Calu3 (cell line): Measurements from ENCODE around the gene ABCC10. TPM values are rescaled to one million over a fixed set of nuclear protein-coding genes. Genes with fewer than 3 reads are reported as not detected.

Experiments
- BruUV-seq: library from RNA; stranded (reverse); fragments of 400-500 nt; replicated peaks from 2 replicates; lab custom pipeline; 2021; lab: Mats Ljungman, UMichigan
- CTCF ChIA-PET: fragments of 300-600 bp; sonication (Branson Sonifier 250); formaldehyde crosslinking; loops from one replicate; lab custom pipeline; 2022; ENCODE audit warnings: antibody characterized with exemption; lab: Charles Lee
- DNase-seq: peaks from one replicate; pipeline ENCODE4 v3.0.0; 2022
- H3K27ac Mint-ChIP-seq: one replicate; pipeline ENCODE4 v1.8.0; 2022; ENCODE audit warnings: mixed read lengths; ENCODE audit not compliant: unreplicated experiment
- H3K27me3 Mint-ChIP-seq: one replicate; pipeline ENCODE4 v1.8.0; 2022; ENCODE audit warnings: mixed read lengths; ENCODE audit not compliant: unreplicated experiment
- H3K36me3 Mint-ChIP-seq: one replicate; pipeline ENCODE4 v1.8.0; 2022; ENCODE audit warnings: mild to moderate bottlenecking, moderate library complexity, mixed read lengths; ENCODE audit not compliant: insufficient read depth, unreplicated experiment
- H3K4me1 Mint-ChIP-seq: one replicate; pipeline ENCODE4 v1.8.0; 2022; ENCODE audit warnings: mild to moderate bottlenecking, low read depth, mixed read lengths; ENCODE audit not compliant: unreplicated experiment
- H3K4me3 Mint-ChIP-seq: one replicate; pipeline ENCODE4 v1.8.0; 2022; ENCODE audit warnings: mild to moderate bottlenecking, low read depth, moderate library complexity, mixed read lengths; ENCODE audit not compliant: unreplicated experiment
- H3K9me3 Mint-ChIP-seq: one replicate; pipeline ENCODE4 v1.8.0; 2022; ENCODE audit warnings: low read depth, mixed read lengths; ENCODE audit not compliant: unreplicated experiment
- intact Hi-C: fragments of 100-400 bp; cut with micrococcal nuclease; formaldehyde crosslinking; loops from one replicate; pipeline ENCODE4 v1.10.0; 2022; ENCODE audit not compliant: unreplicated experiment
- total RNA-seq: library from RNA; stranded (reverse); gene quantifications from 2 replicates; pipeline ENCODE4 v1.2.3, GENCODE V29; 2022
- TF ChIP-seq, protein P1 (sequence below): fragments of 200-600 bp; IDR thresholded peaks from one replicate; pipeline ENCODE4 v1.8.0; 2022; ENCODE audit warnings: antibody characterized with exemption; ENCODE audit not compliant: unreplicated experiment

Gene ABCC10
- total RNA-seq, 1 experiment from 2014 or later = 53.0 TPM

DNA sequence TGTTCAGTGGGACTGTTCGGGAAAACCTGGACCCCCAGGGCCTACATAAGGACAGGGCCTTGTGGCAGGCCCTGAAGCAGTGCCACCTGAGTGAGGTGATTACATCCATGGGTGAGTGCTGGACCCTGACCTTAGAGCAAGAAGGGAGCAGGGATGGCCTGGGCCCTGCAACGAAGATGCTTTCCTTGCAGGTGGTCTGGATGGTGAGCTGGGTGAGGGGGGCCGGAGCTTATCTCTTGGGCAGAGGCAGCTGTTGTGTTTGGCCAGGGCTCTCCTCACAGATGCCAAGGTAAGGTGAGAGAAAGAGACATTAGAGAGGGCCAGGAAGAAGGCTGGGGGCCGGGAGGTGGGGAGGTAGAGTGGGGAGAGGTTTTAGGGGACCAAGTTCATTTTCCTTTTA lies 21.6 kb downstream of the ABCC10 start:
- Mint-ChIP-seq H3K27me3 (peaks cover 1% of the 10 kb centered on the region), H3K4me1 (no peaks in the 10 kb centered on the region), H3K4me3 (no peak overlapping the region), H3K36me3 (peaks cover 41% of the 10 kb centered on the region), H3K27ac (no peak overlapping the region), H3K9me3 (no peaks in the 10 kb centered on the region)
- no peak for DNase-seq
- CTCF ChIA-PET = interaction anchor here (0.6 kb wide), 1 partner anchor 128 kb away, joined by 5 read pairs; no protein-coding TSS in a partner anchor
- TF ChIP-seq, protein P1, sequence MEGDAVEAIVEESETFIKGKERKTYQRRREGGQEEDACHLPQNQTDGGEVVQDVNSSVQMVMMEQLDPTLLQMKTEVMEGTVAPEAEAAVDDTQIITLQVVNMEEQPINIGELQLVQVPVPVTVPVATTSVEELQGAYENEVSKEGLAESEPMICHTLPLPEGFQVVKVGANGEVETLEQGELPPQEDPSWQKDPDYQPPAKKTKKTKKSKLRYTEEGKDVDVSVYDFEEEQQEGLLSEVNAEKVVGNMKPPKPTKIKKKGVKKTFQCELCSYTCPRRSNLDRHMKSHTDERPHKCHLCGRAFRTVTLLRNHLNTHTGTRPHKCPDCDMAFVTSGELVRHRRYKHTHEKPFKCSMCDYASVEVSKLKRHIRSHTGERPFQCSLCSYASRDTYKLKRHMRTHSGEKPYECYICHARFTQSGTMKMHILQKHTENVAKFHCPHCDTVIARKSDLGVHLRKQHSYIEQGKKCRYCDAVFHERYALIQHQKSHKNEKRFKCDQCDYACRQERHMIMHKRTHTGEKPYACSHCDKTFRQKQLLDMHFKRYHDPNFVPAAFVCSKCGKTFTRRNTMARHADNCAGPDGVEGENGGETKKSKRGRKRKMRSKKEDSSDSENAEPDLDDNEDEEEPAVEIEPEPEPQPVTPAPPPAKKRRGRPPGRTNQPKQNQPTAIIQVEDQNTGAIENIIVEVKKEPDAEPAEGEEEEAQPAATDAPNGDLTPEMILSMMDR = no peak
- BruUV-seq = no TSS peak
- intact Hi-C loops = no loop called here

DNA sequence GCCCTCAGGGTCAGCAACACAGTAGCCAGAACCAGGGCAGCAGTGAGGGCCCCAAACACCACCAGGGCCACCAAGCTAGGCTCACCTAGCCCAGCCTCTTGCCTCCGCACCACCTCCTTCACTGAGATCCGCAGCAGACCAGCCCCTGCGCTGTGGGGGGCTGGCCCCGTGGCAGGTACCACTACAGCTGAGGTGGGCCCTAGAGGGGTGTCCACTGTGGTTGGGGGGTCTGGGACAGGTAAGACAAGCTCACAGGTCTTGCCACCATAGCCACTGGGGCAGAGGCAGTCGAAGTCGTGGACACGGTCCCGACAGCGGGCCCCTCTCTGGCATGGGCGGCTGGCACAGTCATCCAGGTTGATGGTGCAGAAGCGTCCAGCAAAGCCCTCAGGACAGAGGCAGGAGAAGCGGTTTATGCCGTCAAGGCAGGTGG lies 23.4 kb downstream of the ABCC10 start:
- Mint-ChIP-seq H3K36me3 (peaks cover 44% of the 10 kb centered on the region), H3K9me3 (no peaks in the 10 kb centered on the region), H3K4me1 (peaks cover 4% of the 10 kb centered on the region), H3K27ac (no peak overlapping the region), H3K27me3 (peaks cover 17% of the 10 kb centered on the region), H3K4me3 (no peak overlapping the region)
- no TSS peak for BruUV-seq
- no peak for DNase-seq
- TF ChIP-seq, protein P1 = no peak
- intact Hi-C loops = no loop called here
- CTCF ChIA-PET = interaction anchor here (0.6 to 1.2 kb wide), 2 partner anchors 23 to 56 kb away, joined by 3 to 4 read pairs; partner anchors contain the start of gene ABCC10

DNA sequence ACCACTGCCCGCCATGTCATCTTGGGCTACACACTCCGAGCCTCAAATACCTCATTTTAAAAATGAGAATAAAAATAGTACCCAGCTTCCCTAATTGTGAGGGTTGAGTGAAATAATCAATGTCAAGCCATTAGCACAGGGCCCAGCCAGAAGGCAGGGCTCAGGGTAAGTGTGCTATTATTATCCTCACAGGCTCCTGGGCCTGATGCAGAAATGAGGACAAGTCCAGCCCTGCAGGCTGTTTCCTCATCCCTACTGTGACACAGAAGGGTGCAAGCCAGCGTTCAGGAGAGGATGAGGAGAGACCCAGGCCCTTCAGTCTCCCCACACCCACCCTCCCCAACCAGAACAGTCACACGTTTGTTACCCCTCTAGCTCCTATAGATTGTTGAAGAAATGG lies 24.0 kb downstream of the ABCC10 start:
- Mint-ChIP-seq H3K4me1 (peaks cover 9% of the 10 kb centered on the region), H3K36me3 (peaks cover 48% of the 10 kb centered on the region), H3K27me3 (peaks cover 23% of the 10 kb centered on the region), H3K27ac (no peak overlapping the region), H3K4me3 (no peak overlapping the region), H3K9me3 (no peaks in the 10 kb centered on the region)
- intact Hi-C loops = no loop called here
- no peak for DNase-seq
- BruUV-seq = no TSS peak
- TF ChIP-seq, protein P1 = no peak
- CTCF ChIA-PET = interaction anchor here (0.6 kb wide), 1 partner anchor 24 kb away, joined by 4 read pairs; the partner anchor contains the start of gene ABCC10

DNA sequence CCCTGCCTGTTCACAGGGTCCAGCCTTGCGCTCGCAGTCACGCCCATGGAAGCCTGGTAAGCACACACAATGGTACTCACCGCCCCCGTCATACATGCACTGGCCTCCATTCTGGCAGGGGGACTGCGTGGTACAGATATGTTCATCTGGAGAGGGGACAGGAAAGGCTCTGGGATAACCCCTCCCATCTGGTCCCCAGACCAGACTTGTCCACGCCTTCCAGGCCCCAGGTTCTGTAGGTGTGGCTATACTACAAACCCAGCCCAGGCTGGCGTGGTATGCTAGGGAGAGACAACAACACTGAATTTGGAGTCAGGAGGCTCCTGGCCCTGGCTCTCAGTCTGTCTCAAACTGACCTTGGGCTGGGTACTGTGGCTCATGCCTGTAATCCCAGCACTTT lies 24.6 kb downstream of the ABCC10 start:
- H3K9me3 Mint-ChIP-seq = no peaks in the 10 kb centered on the region
- peaks cover 54% of the 10 kb centered on the region for H3K36me3 Mint-ChIP-seq
- DNase-seq = no peak
- H3K27ac Mint-ChIP-seq = no peak overlapping the region
- H3K27me3 Mint-ChIP-seq = peaks cover 29% of the 10 kb centered on the region
- CTCF ChIA-PET = no interaction called here
- peaks cover 14% of the 10 kb centered on the region for H3K4me1 Mint-ChIP-seq
- intact Hi-C loops = no loop called here
- TF ChIP-seq, protein P1 = no peak
- BruUV-seq = no TSS peak
- H3K4me3 Mint-ChIP-seq = no peak overlapping the region
